Mucosa of rectum (tissue), 2 donors: ENCODE measurements around the gene MAPKAPK3.
A peak's percentile ranks its signal among the peaks of the same experiment; 100 is the strongest.

Experiments
- H3K27ac ChIP-seq, 2 donors: one replicate each; pipeline ENCODE4 v1.7.0; 2013; ENCODE audit warnings: inconsistent platforms in 2 of 2, low read depth in 2 of 2, low read length in 2 of 2
- H3K27me3 ChIP-seq, 2 donors: one replicate each; pipeline ENCODE4 v1.7.0; 2013; ENCODE audit warnings: low read length in 2 of 2; ENCODE audit not compliant: control insufficient read depth in 2 of 2, insufficient read depth in 2 of 2
- H3K36me3 ChIP-seq, 2 donors: one replicate each; pipeline ENCODE4 v1.7.0; 2013; ENCODE audit warnings: low read length in 2 of 2; ENCODE audit not compliant: control insufficient read depth in 2 of 2, insufficient read depth in 2 of 2
- H3K4me1 ChIP-seq, 2 donors: one replicate each; pipeline ENCODE4 v1.7.0; 2013; ENCODE audit warnings: low read length in 2 of 2, mild to moderate bottlenecking in 1 of 2; ENCODE audit not compliant: control insufficient read depth in 2 of 2, insufficient read depth in 2 of 2
- H3K4me3 ChIP-seq, 2 donors: one replicate each; pipeline ENCODE4 v1.7.0; 2013; ENCODE audit warnings: low read length in 2 of 2
- H3K9ac ChIP-seq, 2 donors: one replicate each; pipeline ENCODE4 v1.7.0; 2013; ENCODE audit warnings: low read length in 2 of 2, low read depth in 1 of 2, mild to moderate bottlenecking in 1 of 2
- H3K9me3 ChIP-seq, 2 donors: one replicate each; pipeline ENCODE4 v1.7.0; 2013; ENCODE audit warnings: low read length in 2 of 2; ENCODE audit not compliant: control insufficient read depth in 2 of 2
- donor health status: healthy.
- donor health status: Normal muscosa, but diverticular disease.

The MAPKAPK3 gene

DNA sequence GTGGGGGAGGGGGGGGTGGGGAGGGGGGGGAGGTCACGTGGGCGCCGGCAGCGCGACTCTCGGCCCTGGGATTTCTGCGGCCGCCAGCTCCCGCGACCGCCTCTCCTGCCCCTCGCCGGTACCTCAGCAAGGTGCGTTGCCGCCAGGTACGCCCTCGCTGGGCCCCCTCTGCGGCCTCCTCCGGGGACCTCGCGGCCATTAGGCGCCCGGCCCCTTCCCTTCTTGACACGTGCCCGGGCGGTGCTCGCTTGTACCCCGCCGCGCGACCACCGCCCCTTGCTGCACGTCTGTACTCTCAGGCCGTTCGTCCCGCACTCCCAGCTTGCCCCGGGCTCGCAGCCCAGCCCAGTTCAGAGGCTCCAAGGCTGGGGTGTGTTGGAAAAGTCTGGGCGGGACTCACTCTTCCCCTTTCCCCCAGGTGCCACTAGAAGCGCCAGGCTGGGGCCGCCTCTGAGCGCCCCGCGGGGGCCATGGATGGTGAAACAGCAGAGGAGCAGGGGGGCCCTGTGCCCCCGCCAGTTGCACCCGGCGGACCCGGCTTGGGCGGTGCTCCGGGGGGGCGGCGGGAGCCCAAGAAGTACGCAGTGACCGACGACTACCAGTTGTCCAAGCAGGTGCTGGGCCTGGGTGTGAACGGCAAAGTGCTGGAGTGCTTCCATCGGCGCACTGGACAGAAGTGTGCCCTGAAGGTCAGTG lies at the start of gene MAPKAPK3:
Gene MAPKAPK3 (plus strand): TSS at position 56 of the 696 bp plus-strand sequence. CDS start 415 bp downstream, at position 471.
- Histone ChIP-seq H3K4me3 (peak within 1 kb of the TSS; percentile 77 to 96), H3K9ac (peak within 1 kb of the TSS; percentile 86 to 90), H3K27me3 (no peaks in the 10 kb centered on the region), H3K4me1 (peaks cover 24 to 29% of the 10 kb centered on the region in 2 donors), H3K36me3 (peaks cover 0 to 5% of the 10 kb centered on the region in 2 donors), H3K9me3 (no peaks in the 10 kb centered on the region), H3K27ac (peak within 1 kb of the TSS; percentile 81 to 93)

GRCh38 chr3:50567386-50568167 lies 49.4 kb upstream of the MAPKAPK3 start, which contains the start of gene C3orf18:
TSS of gene C3orf18 (minus strand) at chr3:50567747. CDS start at chr3:50565699, 2,048 bp downstream.
- Histone ChIP-seq H3K27ac (peak within 1 kb of the TSS; percentile 92 to 95), H3K9me3 (no peaks in the 10 kb centered on the region), H3K36me3 (peaks cover under 1% of the 10 kb centered on the region in 2 donors), H3K4me3 (peak within 1 kb of the TSS; percentile 86 to 99), H3K9ac (peak within 1 kb of the TSS; percentile 63 to 94), H3K27me3 (no peaks in the 10 kb centered on the region), H3K4me1 (peaks cover 22 to 24% of the 10 kb centered on the region in 2 donors)

DNA sequence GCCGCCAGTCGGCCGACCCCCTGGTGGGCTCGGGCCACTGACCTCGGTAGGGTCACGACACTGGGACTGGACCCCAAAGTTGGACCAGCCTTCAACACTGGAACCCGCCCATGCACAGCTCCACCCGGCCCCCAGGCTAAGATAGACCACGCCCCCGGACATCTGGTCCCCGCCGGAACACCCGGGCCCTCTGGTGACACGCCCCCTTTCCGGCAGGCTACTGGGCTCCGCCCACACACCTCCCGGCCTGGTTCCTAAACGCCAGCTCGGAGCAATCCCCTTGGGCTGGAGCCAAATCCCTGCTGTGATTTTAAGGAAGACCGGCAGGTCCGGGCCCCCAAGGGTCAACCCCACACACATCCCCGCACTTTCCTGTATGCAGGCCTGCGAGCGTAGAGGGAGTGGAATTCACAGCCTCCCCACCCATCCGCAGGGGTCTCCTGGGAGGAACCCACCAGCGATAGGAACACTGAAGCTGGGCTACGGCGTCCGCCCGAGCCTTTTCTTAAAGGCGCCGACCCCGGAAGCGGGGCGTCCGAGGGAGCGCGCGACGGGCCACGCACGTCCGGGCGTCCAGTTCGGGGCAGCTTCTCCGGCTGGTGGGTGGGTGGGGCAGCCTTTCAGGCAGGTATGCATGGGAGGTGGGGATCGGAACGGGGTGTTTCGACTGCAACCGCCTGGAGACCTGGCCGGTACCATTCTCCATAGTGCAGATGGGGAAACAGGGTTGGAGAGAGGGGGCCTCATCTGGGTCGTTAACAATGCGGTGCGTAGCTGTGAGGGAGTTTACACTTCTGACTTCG lies 47.8 kb upstream of the MAPKAPK3 start, which contains the start of gene HEMK1:
Gene HEMK1 (plus strand): TSS at position 576 of the 803 bp plus-strand sequence. CDS start 1,583 bp downstream, outside the sequence.
- no peaks in the 10 kb centered on the region for H3K27me3 ChIP-seq
- H3K27ac ChIP-seq = peak within 1 kb of the TSS; percentile 92 to 95
- peak within 1 kb of the TSS; percentile 86 to 99 for H3K4me3 ChIP-seq
- no peaks in the 10 kb centered on the region for H3K9me3 ChIP-seq
- peaks cover 5 to 6% of the 10 kb centered on the region in 2 donors for H3K36me3 ChIP-seq
- H3K9ac ChIP-seq = peak within 1 kb of the TSS; percentile 94 to 99
- peaks cover 22 to 26% of the 10 kb centered on the region in 2 donors for H3K4me1 ChIP-seq

DNA sequence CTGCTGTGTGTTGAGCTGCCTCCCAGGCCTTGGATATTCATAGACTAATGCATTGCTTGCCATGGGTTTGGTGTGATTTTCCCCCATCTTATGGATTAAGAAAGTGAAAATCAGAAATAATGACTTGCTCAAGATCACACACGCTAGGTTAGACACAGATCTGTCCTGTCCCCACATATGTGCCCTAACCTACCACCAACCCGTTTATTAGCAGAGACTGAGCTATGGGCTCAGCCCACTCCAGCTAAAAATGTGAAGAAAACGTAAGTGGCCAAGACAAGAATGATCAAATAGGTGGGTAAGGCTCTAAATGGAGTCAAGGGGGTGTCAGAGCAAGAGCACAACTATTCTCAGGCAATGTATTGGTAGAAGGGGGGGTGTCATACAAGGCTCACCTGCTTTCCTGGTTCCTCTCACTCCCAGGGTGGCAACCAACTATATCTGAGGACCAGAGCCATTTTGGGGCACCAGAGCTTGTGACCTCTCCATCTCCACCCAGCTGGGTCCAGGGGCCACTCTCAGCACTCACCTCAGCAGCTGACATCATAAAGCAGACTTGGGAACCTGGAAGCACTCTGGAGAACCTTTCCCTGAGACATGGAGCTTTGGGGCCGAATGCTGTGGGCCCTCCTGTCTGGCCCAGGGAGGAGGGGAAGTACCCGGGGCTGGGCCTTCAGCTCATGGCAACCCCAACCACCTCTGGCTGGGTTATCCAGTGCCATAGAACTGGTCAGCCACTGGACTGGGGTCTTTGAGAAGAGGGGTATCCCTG lies 46.3 kb upstream of the MAPKAPK3 start:
- Histone ChIP-seq H3K36me3 (peaks cover 5 to 6% of the 10 kb centered on the region in 2 donors), H3K27ac (no peak overlapping the region), H3K4me3 (peak overlapping the region; percentile 86 to 99), H3K9me3 (no peaks in the 10 kb centered on the region), H3K4me1 (peaks cover 22 to 26% of the 10 kb centered on the region in 2 donors), H3K9ac (peak overlapping the region in 1 of 2 donors; percentile 6), H3K27me3 (no peaks in the 10 kb centered on the region)

GRCh38 chr3:50571486-50571885 lies 45.5 kb upstream of the MAPKAPK3 start:
- Histone ChIP-seq H3K27ac (no peak overlapping the region), H3K4me1 (peaks cover 21 to 25% of the 10 kb centered on the region in 2 donors)

GRCh38 chr3:50572158-50572557 lies 44.8 kb upstream of the MAPKAPK3 start:
- H3K4me1 ChIP-seq = peaks cover 15 to 18% of the 10 kb centered on the region in 2 donors
- H3K9me3 ChIP-seq = no peaks in the 10 kb centered on the region
- no peak overlapping the region for H3K9ac ChIP-seq
- no peak overlapping the region for H3K27ac ChIP-seq
- no peaks in the 10 kb centered on the region for H3K27me3 ChIP-seq
- H3K36me3 ChIP-seq = peaks cover 5 to 12% of the 10 kb centered on the region in 2 donors
- no peak overlapping the region for H3K4me3 ChIP-seq

More at GRCh38 chr3:50571486-50571885, 45.5 kb upstream of the MAPKAPK3 start:
- Histone ChIP-seq H3K27me3 (no peaks in the 10 kb centered on the region), H3K9me3 (no peaks in the 10 kb centered on the region), H3K36me3 (peaks cover 5 to 8% of the 10 kb centered on the region in 2 donors), H3K9ac (no peak overlapping the region), H3K4me3 (no peak overlapping the region)

- peaks cover 10 to 19% of the 10 kb centered on the region in 2 donors for H3K36me3 ChIP-seq
- H3K9ac ChIP-seq = no peak overlapping the region
Observed at GRCh38 chr3:50572801-50573371, 44.1 kb upstream of the MAPKAPK3 start.

GRCh38 chr3:50573566-50574443 lies 43.1 kb upstream of the MAPKAPK3 start:
- Histone ChIP-seq H3K9me3 (no peaks in the 10 kb centered on the region), H3K27me3 (no peaks in the 10 kb centered on the region)

More at GRCh38 chr3:50572801-50573371, 44.1 kb upstream of the MAPKAPK3 start:
- Histone ChIP-seq H3K4me1 (peaks cover 9 to 16% of the 10 kb centered on the region in 2 donors), H3K4me3 (no peak overlapping the region), H3K9me3 (no peaks in the 10 kb centered on the region), H3K27me3 (no peaks in the 10 kb centered on the region), H3K27ac (peak overlapping the region in 1 of 2 donors; percentile 32)

More at GRCh38 chr3:50573566-50574443, 43.1 kb upstream of the MAPKAPK3 start:
- peaks cover 6 to 9% of the 10 kb centered on the region in 2 donors for H3K4me1 ChIP-seq
- no peak overlapping the region for H3K4me3 ChIP-seq
- H3K9ac ChIP-seq = no peak overlapping the region
- H3K27ac ChIP-seq = peak overlapping the region in 1 of 2 donors; percentile 32
- peaks cover 18 to 27% of the 10 kb centered on the region in 2 donors for H3K36me3 ChIP-seq
